Body of pancreas (tissue), 4 donors: ENCODE data around the gene RAB3B.

Experiments used
- POLR2A ChIP-seq, 3 donors: fragments of 450-650 bp; IDR thresholded peaks; one replicate each; pipeline ENCODE4 v1.6.1; 2016; ENCODE audit warnings: antibody characterized with exemption in 3 of 3, mild to moderate bottlenecking in 2 of 3
- TF ChIP-seq, protein P1 (sequence below), 7 experiments: fragments of 450-650 bp in 4 of 7; fragments of 200-600 bp in 3 of 7; sonication (generic) in 3 of 7; IDR thresholded peaks; one replicate each; pipeline ENCODE4 v1.5.1; 2016 to 2019; ENCODE audit warnings: antibody characterized with exemption in 7 of 7

DNA sequence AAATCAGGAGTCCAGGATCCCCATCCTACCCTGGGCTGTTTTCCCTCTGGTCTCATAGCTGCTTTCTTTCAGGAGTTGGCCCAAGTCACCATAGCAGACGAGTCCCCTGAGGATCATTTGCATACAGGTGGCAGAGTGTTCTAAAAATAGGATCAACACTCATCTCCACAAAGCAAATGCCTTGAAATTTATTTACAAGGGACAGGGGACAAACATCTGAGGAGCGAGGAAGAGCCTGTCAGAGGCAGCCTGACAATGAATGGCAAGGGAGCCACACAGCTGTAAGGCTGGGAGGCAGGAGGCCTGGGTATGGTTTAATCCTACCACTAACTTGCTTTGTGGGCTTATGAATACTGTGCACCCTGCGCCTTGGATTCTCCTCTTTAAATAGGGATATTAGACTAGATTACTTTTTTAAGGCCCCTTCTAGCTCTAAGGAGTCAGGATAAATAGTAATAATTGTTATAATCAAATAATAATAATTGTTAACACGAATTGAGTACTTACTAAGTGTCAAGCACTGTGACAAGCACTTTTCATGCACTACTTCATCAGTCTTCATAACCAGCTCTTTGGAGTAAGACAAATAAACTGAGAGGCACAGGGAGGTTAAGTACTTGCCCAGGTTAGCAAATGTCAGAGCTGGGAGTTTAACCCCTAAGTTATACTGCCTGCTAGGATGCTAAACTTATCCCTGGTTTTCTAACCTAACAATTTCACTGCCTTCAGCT is 34.5 kb downstream of the RAB3B start:
- TF ChIP-seq, protein P1, sequence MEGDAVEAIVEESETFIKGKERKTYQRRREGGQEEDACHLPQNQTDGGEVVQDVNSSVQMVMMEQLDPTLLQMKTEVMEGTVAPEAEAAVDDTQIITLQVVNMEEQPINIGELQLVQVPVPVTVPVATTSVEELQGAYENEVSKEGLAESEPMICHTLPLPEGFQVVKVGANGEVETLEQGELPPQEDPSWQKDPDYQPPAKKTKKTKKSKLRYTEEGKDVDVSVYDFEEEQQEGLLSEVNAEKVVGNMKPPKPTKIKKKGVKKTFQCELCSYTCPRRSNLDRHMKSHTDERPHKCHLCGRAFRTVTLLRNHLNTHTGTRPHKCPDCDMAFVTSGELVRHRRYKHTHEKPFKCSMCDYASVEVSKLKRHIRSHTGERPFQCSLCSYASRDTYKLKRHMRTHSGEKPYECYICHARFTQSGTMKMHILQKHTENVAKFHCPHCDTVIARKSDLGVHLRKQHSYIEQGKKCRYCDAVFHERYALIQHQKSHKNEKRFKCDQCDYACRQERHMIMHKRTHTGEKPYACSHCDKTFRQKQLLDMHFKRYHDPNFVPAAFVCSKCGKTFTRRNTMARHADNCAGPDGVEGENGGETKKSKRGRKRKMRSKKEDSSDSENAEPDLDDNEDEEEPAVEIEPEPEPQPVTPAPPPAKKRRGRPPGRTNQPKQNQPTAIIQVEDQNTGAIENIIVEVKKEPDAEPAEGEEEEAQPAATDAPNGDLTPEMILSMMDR (IDR thresholded peaks at IDR 0.05) = no peak
- no peak for TF ChIP-seq POLR2A (IDR thresholded peaks at IDR 0.05)
